ENCODE results near the gene KLHL20. TPM values are rescaled to one million over a fixed set of nuclear protein-coding genes. Genes with fewer than 3 reads are reported as not detected.

The KLHL20 gene
- total and polyA plus RNA-seq, 2 of the 8 experiments (the other 6 are each of a cell fraction or from before 2014, with no cell fraction given): 4.9 to 12.3 TPM

- TF ChIP-seq TEAD4 (IDR thresholded peaks at IDR 0.05; ENCODE audit: low read depth, low read length): 0 out of 2 replicates have a peak, but pooled peaks have one; percentile 26
- peak; percentile 40 for TF ChIP-seq CTBP2 (IDR thresholded peaks at IDR 0.05; ENCODE audit: borderline replicate concordance, insufficient read depth, insufficient read length, low read length)
- TF ChIP-seq E2F6 (IDR thresholded peaks at IDR 0.05): no peak
- no peak for TF ChIP-seq POU5F1 (IDR thresholded peaks at IDR 0.05; ENCODE audit: low read depth, low read length)
- TF ChIP-seq TCF12 (IDR thresholded peaks at IDR 0.05; ENCODE audit: low read depth, low read length): no peak
- TF ChIP-seq ZNF274 (IDR thresholded peaks at IDR 0.05; ENCODE audit: borderline replicate concordance, extremely low read depth, low read length): no peak
- TF ChIP-seq CREB1 (IDR thresholded peaks at IDR 0.05): peak; percentile 96
- TF ChIP-seq EGR1 (IDR thresholded peaks at IDR 0.05; ENCODE audit: borderline replicate concordance, low read depth, low read length): no peak
- peak; percentile 63 to 85 for TF ChIP-seq POLR2A (IDR thresholded peaks at IDR 0.05; ENCODE audit: control extremely low read depth in 1 of 2, low read depth in 2 of 2, low read length in 2 of 2)
- peak; percentile 66; the same call in 1 of the 2 replicates for TF ChIP-seq CEBPB (IDR thresholded peaks at IDR 0.05; ENCODE audit: low read depth, low read length)
- TF ChIP-seq JUND (IDR thresholded peaks at IDR 0.05; ENCODE audit: low read length): 0 out of 2 replicates have a peak, but pooled peaks have one; percentile 6
- TF ChIP-seq TBP (IDR thresholded peaks at IDR 0.05; ENCODE audit: low read depth, low read length): peak; percentile 77
- no peak for TF ChIP-seq CHD1 (IDR thresholded peaks at IDR 0.05; ENCODE audit: low read depth, low read length)
- peak; percentile 94 for TF ChIP-seq ASH2L (IDR thresholded peaks at IDR 0.05; ENCODE audit: low read length)
- no peak for TF ChIP-seq RFX5 (IDR thresholded peaks at IDR 0.05; ENCODE audit: borderline replicate concordance, low read depth, low read length)
- no peak for TF ChIP-seq EZH2 (IDR thresholded peaks at IDR 0.05; ENCODE audit: low read depth, low read length, severe bottlenecking)
- TF ChIP-seq CBX5 (IDR thresholded peaks at IDR 0.05; ENCODE audit: low read depth, low read length): no peak
- peak; percentile 70 for TF ChIP-seq TAF7 (optimal IDR thresholded peaks at IDR 0.05; ENCODE audit: borderline replicate concordance, low read depth, low read length)
- no peak for TF ChIP-seq BCL11A (IDR thresholded peaks at IDR 0.05; ENCODE audit: low read depth in 2 of 2, low read length in 2 of 2)
- peak; percentile 83 for TF ChIP-seq KDM4A (IDR thresholded peaks at IDR 0.05; ENCODE audit: low read depth, low read length, severe bottlenecking)
- no peak for TF ChIP-seq GTF2F1 (IDR thresholded peaks at IDR 0.05; ENCODE audit: borderline replicate concordance, low read depth, low read length)
- no peak for TF ChIP-seq RXRA (IDR thresholded peaks at IDR 0.05; ENCODE audit: insufficient read depth, low read depth, low read length)
- no peak; the same call in 1 of the 2 replicates for TF ChIP-seq GABPA (IDR thresholded peaks at IDR 0.05; ENCODE audit: borderline replicate concordance, insufficient read depth, low read length)
- TF ChIP-seq RNF2 (IDR thresholded peaks at IDR 0.05; ENCODE audit: borderline replicate concordance, low read depth, low read length, missing control alignments, poor library complexity, severe bottlenecking): no peak
Observed at GRCh38 chr1:173824315-173825081, 109.7 kb downstream of the KLHL20 start, which contains the start of the genes CENPL and DARS2 (continued).

Data from H1 (cell line).